SK-N-SH (cell line): ENCODE results near the gene AMFR. TPM values are rescaled to one million over a fixed set of nuclear protein-coding genes. Genes with fewer than 3 reads are reported as not detected.
A peak's percentile ranks its signal among the peaks of the same experiment; 100 is the strongest.

Experiments used
- CTCF ChIA-PET: fragments of 300-600, 350-600 bp; formaldehyde crosslinking; extraction: SDS; loops from one replicate; lab custom pipeline; 2021; lab: Yijun Ruan, JAX
- POLR2A ChIA-PET: fragments of 350-600 bp; sonication (Branson Sonifier 250); formaldehyde crosslinking; extraction: SDS; loops from one replicate; lab custom pipeline; 2020; ENCODE audit warnings: antibody characterized with exemption, inconsistent platforms; lab: Yijun Ruan, JAX
- DNase-seq: peaks from one replicate; pipeline ENCODE4 v3.0.0; 2012
- H2AFZ ChIP-seq: fragments of 200-600 bp; sonication (generic); 2 replicates; pipeline ENCODE4 v1.8.1; 2016; ENCODE audit warnings: antibody characterized with exemption, mild to moderate bottlenecking, low read depth
- H3F3A ChIP-seq: fragments of 200-600 bp; sonication (generic); replicated peaks from 2 replicates; pipeline ENCODE3; 2016; ENCODE audit warnings: antibody characterized with exemption, mild to moderate bottlenecking; ENCODE audit not compliant: insufficient read depth
- H3K27ac ChIP-seq, 2 experiments: fragments of 200-500 bp in 1 of 2; fragments of 200-600 bp in 1 of 2; sonication (Bioruptor generic) in 1 of 2; sonication (generic), shearing (Covaris generic) in 1 of 2; 2 replicates each; pipeline versions ENCODE4 v1.5.1 to v1.6.1; 2014 to 2016; ENCODE audit warnings: low read depth in 2 of 2, inconsistent platforms in 1 of 2, low read length in 1 of 2, mild to moderate bottlenecking in 1 of 2, mixed read lengths in 1 of 2
- H3K27me3 ChIP-seq: fragments of 200-600 bp; sonication (generic), shearing (Covaris generic); 2 replicates; pipeline ENCODE4 v1.6.1; 2016; ENCODE audit warnings: mixed run types; ENCODE audit not compliant: insufficient read depth
- H3K36me3 ChIP-seq, 2 experiments: fragments of 200-500 bp in 1 of 2; fragments of 200-600 bp in 1 of 2; sonication (Bioruptor generic) in 1 of 2; sonication (generic) in 1 of 2; replicated peaks in 1 of 2; 2 replicates each; pipeline versions ENCODE3 to v1.5.1; 2014 to 2016; ENCODE audit warnings: low read length in 1 of 2, mild to moderate bottlenecking in 1 of 2; ENCODE audit not compliant: insufficient read depth in 2 of 2, control insufficient read depth in 1 of 2
- H3K4me1 ChIP-seq, 2 experiments: fragments of 200-500 bp in 1 of 2; fragments of 200-600 bp in 1 of 2; sonication (Bioruptor generic) in 1 of 2; sonication (generic), shearing (Covaris generic) in 1 of 2; 2 replicates each; pipeline versions ENCODE4 v1.5.1 to v1.6.1; 2014 to 2016; ENCODE audit warnings: low read depth in 1 of 2, low read length in 1 of 2, mixed run types in 1 of 2; ENCODE audit not compliant: insufficient read depth in 2 of 2, control insufficient read depth in 1 of 2
- H3K4me2 ChIP-seq: fragments of 200-600 bp; sonication (generic), shearing (Covaris generic); 2 replicates; pipeline ENCODE4 v1.6.1; 2017; ENCODE audit warnings: mixed run types
- H3K4me3 ChIP-seq, 2 experiments: fragments of 200-500 bp in 1 of 2; fragments of 200-600 bp in 1 of 2; sonication (Bioruptor generic) in 1 of 2; sonication (generic), shearing (Covaris generic) in 1 of 2; 2 replicates each; pipeline versions ENCODE4 v1.5.1 to v1.8.1; 2014 to 2016; ENCODE audit warnings: low read depth in 2 of 2, inconsistent platforms in 1 of 2, low read length in 1 of 2, mild to moderate bottlenecking in 1 of 2, mixed read lengths in 1 of 2, moderate library complexity in 1 of 2
- H3K79me2 ChIP-seq: fragments of 200-600 bp; sonication (generic); 2 replicates; pipeline ENCODE4 v1.8.1; 2017; ENCODE audit warnings: mild to moderate bottlenecking; ENCODE audit not compliant: insufficient read depth
- H3K9ac ChIP-seq: fragments of 200-600 bp; sonication (generic); 2 replicates; pipeline ENCODE4 v1.6.1; 2017; ENCODE audit warnings: mixed run types
- H3K9me2 ChIP-seq: fragments of 200-600 bp; sonication (generic); 2 replicates; pipeline ENCODE4 v1.6.1; 2017; ENCODE audit warnings: mixed run types
- H3K9me3 ChIP-seq: fragments of 200-600 bp; sonication (generic); 2 replicates; pipeline ENCODE4 v1.6.1; 2017; ENCODE audit warnings: mixed run types, mild to moderate bottlenecking, moderate library complexity
- H4K20me1 ChIP-seq: fragments of 200-600 bp; sonication (generic); 2 replicates; pipeline ENCODE4 v1.6.1; 2017; ENCODE audit warnings: mild to moderate bottlenecking, mixed run types; ENCODE audit not compliant: insufficient read depth
- CHD2 ChIP-seq: fragments of 150-350 bp; IDR thresholded peaks from 2 replicates; pipeline ENCODE4 v1.6.1; 2018; ENCODE audit warnings: low read length; ENCODE audit not compliant: partially characterized antibody
- EZH2phosphoT487 ChIP-seq: fragments of 200-600 bp; sonication (generic); IDR thresholded peaks from 2 replicates; pipeline ENCODE4 v1.6.1; 2017; ENCODE audit warnings: low read depth, mixed run types, mild to moderate bottlenecking, antibody characterized with exemption, moderate library complexity, borderline replicate concordance
- GABPA ChIP-seq: IDR thresholded peaks from 2 replicates; pipeline ENCODE4 v1.4.0; 2012; ENCODE audit warnings: low read depth, mild to moderate bottlenecking
- GATA2 ChIP-seq: sonication (generic); formaldehyde crosslinking; IDR thresholded peaks from 2 replicates; pipeline ENCODE4 v1.5.0; 2020; ENCODE audit warnings: mild to moderate bottlenecking, missing genetic modification reagents
- JUND ChIP-seq: IDR thresholded peaks from 2 replicates; pipeline ENCODE4 v1.4.0; 2012
- MXI1 ChIP-seq: IDR thresholded peaks from 2 replicates; pipeline ENCODE4 v1.6.1; 2012; ENCODE audit warnings: mild to moderate bottlenecking, low read depth, low read length, improper control_type of control experiment
- NRF1 ChIP-seq: IDR thresholded peaks from 2 replicates; pipeline ENCODE4 v1.6.1; 2012; ENCODE audit warnings: low read depth, mild to moderate bottlenecking, low read length
- RCOR1 ChIP-seq: fragments of 150-350 bp; IDR thresholded peaks from 2 replicates; pipeline ENCODE4 v1.6.1; 2017; ENCODE audit warnings: antibody characterized with exemption, low read length
- RXRA ChIP-seq: IDR thresholded peaks from 2 replicates; pipeline ENCODE4 v1.4.0; 2012; ENCODE audit warnings: low read depth, mild to moderate bottlenecking, borderline replicate concordance
- SMC3 ChIP-seq: IDR thresholded peaks from 2 replicates; pipeline ENCODE4 v1.6.1; 2012; ENCODE audit warnings: low read depth, low read length, improper control_type of control experiment
- TCF12 ChIP-seq: IDR thresholded peaks from 2 replicates; pipeline ENCODE4 v1.4.0; 2012
- TEAD4 ChIP-seq: IDR thresholded peaks from 2 replicates; pipeline ENCODE4 v1.4.0; 2012; ENCODE audit warnings: mild to moderate bottlenecking, borderline replicate concordance; ENCODE audit not compliant: insufficient read depth
- YY1 ChIP-seq: IDR thresholded peaks from 2 replicates; pipeline ENCODE4 v1.4.0; 2012; ENCODE audit warnings: low read depth, mild to moderate bottlenecking
- WGBS: methylation state at CpG from one replicate; pipeline ENCODE4 v1.1.6; 2017; ENCODE audit warnings: low lambda C conversion rate; 5-methylcytosine and 5-hydroxymethylcytosine counted together
- polyA plus RNA-seq, 3 experiments: library from polyadenylated mRNA; depleted of rRNA; stranded (reverse); fragments of >200 nt; gene quantifications; 2 replicates each; pipeline ENCODE4 v1.2.3, GENCODE V29; 2012
- TF ChIP-seq, protein P1 (sequence below): IDR thresholded peaks from 2 replicates; pipeline ENCODE4 v1.6.1; 2012; ENCODE audit warnings: mild to moderate bottlenecking, low read depth, low read length, moderate library complexity
- TF ChIP-seq, protein P2 (sequence below): IDR thresholded peaks from 2 replicates; pipeline ENCODE4 v1.4.0; 2012; ENCODE audit warnings: low read depth, borderline replicate concordance
- TF ChIP-seq, protein P3 (sequence below): IDR thresholded peaks from 2 replicates; pipeline ENCODE4 v1.4.0; 2012; ENCODE audit warnings: low read depth
- TF ChIP-seq, protein P4 (sequence below): fragments of 150-350 bp; IDR thresholded peaks from 2 replicates; pipeline ENCODE4 v1.6.1; 2017; ENCODE audit warnings: antibody characterized with exemption, low read length, low read depth, borderline replicate concordance

AMFR gene
- polyA plus RNA-seq, 1 of the 3 experiments (the other 2 are of a cell fraction), result 65.3 TPM

DNA sequence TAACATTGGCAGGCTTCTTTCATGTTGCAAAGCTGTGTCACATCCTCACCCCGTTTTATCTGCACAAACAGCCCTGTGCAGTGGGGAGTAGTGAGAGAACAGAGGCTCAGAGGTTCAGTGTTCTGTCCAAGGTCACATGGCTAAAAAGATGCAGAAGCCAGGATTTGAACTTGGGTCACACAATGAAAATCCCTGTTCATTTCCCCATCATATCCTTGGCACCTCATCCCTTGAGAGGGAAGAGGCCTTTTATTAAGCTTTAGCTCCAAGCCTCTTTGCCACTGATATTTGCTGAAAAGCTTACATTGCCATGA is 106.6 kb downstream of the AMFR start:
- TF ChIP-seq RCOR1, result no peak
- no peak for TF ChIP-seq TCF12
- TF ChIP-seq RXRA, result no peak
- TF ChIP-seq, protein P1, sequence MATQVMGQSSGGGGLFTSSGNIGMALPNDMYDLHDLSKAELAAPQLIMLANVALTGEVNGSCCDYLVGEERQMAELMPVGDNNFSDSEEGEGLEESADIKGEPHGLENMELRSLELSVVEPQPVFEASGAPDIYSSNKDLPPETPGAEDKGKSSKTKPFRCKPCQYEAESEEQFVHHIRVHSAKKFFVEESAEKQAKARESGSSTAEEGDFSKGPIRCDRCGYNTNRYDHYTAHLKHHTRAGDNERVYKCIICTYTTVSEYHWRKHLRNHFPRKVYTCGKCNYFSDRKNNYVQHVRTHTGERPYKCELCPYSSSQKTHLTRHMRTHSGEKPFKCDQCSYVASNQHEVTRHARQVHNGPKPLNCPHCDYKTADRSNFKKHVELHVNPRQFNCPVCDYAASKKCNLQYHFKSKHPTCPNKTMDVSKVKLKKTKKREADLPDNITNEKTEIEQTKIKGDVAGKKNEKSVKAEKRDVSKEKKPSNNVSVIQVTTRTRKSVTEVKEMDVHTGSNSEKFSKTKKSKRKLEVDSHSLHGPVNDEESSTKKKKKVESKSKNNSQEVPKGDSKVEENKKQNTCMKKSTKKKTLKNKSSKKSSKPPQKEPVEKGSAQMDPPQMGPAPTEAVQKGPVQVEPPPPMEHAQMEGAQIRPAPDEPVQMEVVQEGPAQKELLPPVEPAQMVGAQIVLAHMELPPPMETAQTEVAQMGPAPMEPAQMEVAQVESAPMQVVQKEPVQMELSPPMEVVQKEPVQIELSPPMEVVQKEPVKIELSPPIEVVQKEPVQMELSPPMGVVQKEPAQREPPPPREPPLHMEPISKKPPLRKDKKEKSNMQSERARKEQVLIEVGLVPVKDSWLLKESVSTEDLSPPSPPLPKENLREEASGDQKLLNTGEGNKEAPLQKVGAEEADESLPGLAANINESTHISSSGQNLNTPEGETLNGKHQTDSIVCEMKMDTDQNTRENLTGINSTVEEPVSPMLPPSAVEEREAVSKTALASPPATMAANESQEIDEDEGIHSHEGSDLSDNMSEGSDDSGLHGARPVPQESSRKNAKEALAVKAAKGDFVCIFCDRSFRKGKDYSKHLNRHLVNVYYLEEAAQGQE, result no peak
- no peak for TF ChIP-seq MXI1
- TF ChIP-seq, protein P2, sequence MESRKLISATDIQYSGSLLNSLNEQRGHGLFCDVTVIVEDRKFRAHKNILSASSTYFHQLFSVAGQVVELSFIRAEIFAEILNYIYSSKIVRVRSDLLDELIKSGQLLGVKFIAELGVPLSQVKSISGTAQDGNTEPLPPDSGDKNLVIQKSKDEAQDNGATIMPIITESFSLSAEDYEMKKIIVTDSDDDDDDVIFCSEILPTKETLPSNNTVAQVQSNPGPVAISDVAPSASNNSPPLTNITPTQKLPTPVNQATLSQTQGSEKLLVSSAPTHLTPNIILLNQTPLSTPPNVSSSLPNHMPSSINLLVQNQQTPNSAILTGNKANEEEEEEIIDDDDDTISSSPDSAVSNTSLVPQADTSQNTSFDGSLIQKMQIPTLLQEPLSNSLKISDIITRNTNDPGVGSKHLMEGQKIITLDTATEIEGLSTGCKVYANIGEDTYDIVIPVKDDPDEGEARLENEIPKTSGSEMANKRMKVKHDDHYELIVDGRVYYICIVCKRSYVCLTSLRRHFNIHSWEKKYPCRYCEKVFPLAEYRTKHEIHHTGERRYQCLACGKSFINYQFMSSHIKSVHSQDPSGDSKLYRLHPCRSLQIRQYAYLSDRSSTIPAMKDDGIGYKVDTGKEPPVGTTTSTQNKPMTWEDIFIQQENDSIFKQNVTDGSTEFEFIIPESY, result no peak
- no peak for TF ChIP-seq NRF1
- no peak for TF ChIP-seq JUND
- TF ChIP-seq EZH2phosphoT487, result no peak
- TF ChIP-seq SMC3, result no peak
- TF ChIP-seq GATA2 (CRISPR knock-in tag), result no peak
- no peak for TF ChIP-seq TEAD4
- TF ChIP-seq, protein P3, sequence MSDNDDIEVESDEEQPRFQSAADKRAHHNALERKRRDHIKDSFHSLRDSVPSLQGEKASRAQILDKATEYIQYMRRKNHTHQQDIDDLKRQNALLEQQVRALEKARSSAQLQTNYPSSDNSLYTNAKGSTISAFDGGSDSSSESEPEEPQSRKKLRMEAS, result no peak
- TF ChIP-seq GABPA, result no peak
- TF ChIP-seq CHD2, result no peak
- TF ChIP-seq, protein P4, sequence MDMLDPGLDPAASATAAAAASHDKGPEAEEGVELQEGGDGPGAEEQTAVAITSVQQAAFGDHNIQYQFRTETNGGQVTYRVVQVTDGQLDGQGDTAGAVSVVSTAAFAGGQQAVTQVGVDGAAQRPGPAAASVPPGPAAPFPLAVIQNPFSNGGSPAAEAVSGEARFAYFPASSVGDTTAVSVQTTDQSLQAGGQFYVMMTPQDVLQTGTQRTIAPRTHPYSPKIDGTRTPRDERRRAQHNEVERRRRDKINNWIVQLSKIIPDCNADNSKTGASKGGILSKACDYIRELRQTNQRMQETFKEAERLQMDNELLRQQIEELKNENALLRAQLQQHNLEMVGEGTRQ, result no peak
- TF ChIP-seq YY1, result no peak
- CTCF ChIA-PET, result interaction anchor here (0.6 to 7.0 kb wide), 64 partner anchors 10 to 854 kb away, joined by 3 to 104 read pairs (median 6); partner anchors contain the start of gene GNAO1
- H3K4me3 ChIP-seq, result no peak overlapping the region
- H3K4me1 ChIP-seq, result peaks cover 0 to 25% of the 10 kb centered on the region in 2 experiments; a peak in 1 of 4 replicates
- no peaks in the 10 kb centered on the region for H3K9me3 ChIP-seq
- POLR2A ChIA-PET, result interaction anchor here (1.0 kb wide), 2 partner anchors 127 to 217 kb away, joined by 3 to 6 read pairs; partner anchors contain the start of gene GNAO1
- no peaks in the 10 kb centered on the region for H3K9me2 ChIP-seq
- H2AFZ ChIP-seq, result no peak overlapping the region
- H3K27ac ChIP-seq, result peak overlapping the region in 1 of 2 experiments; percentile 16; a peak in 1 of 4 replicates
- H3K36me3 ChIP-seq, result no peaks in the 10 kb centered on the region
- H4K20me1 ChIP-seq, result no peaks in the 10 kb centered on the region
- DNase-seq, result no peak
- no peaks in the 10 kb centered on the region for H3F3A ChIP-seq
- H3K79me2 ChIP-seq, result no peaks in the 10 kb centered on the region
- 0% methylated on average over 1 of the region's 1 CpG for WGBS
- H3K27me3 ChIP-seq, result no peaks in the 10 kb centered on the region; the same call in 1 of the 2 replicates
- no peak overlapping the region for H3K4me2 ChIP-seq
- no peak overlapping the region for H3K9ac ChIP-seq
